ENCODE data around the gene DMKN. TPM values are rescaled to one million over a fixed set of nuclear protein-coding genes. Genes with fewer than 3 reads are reported as not detected.
A peak's percentile ranks its signal among the peaks of the same experiment; 100 is the strongest.

DMKN gene
- total and polyA plus RNA-seq, 2 of the 8 experiments (the other 6 are each of a cell fraction or from before 2014, with no cell fraction given), result 290 to 330 TPM

DNA sequence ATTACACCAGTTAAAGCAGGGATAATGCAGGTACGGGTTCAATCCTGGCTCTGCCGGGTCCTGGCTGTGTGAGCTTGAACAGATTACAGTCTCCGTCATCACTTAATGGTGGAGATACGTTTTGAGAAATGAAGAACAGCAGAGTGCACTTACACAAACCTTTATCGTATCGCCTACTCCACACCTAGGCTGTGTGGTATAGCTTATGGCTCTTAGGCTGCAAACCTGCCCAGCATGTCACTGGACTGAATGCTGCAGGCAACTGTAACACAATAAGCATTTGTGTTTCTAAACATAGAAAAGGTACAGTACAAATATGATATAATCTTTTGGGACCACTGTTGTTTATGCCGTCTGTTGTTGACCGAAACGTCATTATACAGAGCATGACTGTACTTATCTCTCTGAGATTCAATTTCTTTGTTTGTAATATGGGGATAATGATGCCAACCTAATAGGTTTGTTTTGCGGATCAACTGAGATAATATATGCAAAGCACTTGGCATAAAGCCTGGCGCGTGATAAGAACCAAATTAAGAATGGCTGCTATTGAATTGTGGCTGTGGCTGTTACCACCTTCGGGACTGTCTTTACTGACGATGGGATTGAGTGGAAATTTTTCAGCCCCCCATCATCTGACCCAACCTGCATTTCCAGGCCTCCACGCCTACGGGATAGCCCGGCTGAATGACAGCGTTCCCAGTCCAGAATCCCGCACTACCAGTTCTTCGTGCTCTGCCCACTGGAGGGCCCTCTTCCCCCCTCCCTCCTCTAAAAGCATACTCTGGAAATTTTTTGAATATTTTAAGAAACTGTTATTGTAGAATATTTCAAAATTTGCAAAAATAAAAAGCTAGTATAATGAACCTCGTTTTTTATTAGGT, 34.4 kb downstream of the DMKN start:
- no peak overlapping the region for H2BK15ac ChIP-seq (ENCODE audit: low read length)
- WGBS, 2 experiments (ENCODE audit: extremely low coverage in 1 of 2, insufficient coverage in 1 of 2, insufficient read length in 1 of 2, insufficient replicate concordance in 2 of 2, low coverage in 1 of 2, low lambda C conversion rate in 2 of 2, missing lambda C conversion rate in 1 of 2), result 90% methylated on average over 21 of the region's 21 CpGs; no CpG with 5 or more reads in 1 of the 2 experiments
- no peak overlapping the region for H2BK5ac ChIP-seq (ENCODE audit: low read depth, low read length)
- no peak for FAIRE-seq
- no peak overlapping the region for H2AFZ ChIP-seq (ENCODE audit: low read length)
- H3K9me3 ChIP-seq (ENCODE audit: insufficient read depth in 2 of 2, low read depth in 1 of 2, low read length in 1 of 2), result no peaks in the 10 kb centered on the region
- no peak overlapping the region for H3K27ac ChIP-seq (ENCODE audit: low read depth, low read length)
- no peak overlapping the region for H4K91ac ChIP-seq (replicated peaks; ENCODE audit: insufficient read length, low read length)
- H3K27me3 ChIP-seq (replicated peaks in 1 of 4; ENCODE audit: control insufficient read depth in 3 of 4, extremely low read depth in 1 of 4, insufficient read depth in 3 of 4, low read length in 3 of 4), result no peaks in the 10 kb centered on the region
- no peaks in the 10 kb centered on the region for H3K79me2 ChIP-seq (ENCODE audit: control insufficient read depth in 1 of 2, insufficient read depth in 2 of 2, low read length in 2 of 2)
- H3K4me3 ChIP-seq (ENCODE audit: extremely low read depth in 1 of 4, insufficient read depth in 2 of 4, low read depth in 3 of 4, low read length in 4 of 4), result no peak overlapping the region
- no peak overlapping the region for H3K56ac ChIP-seq (replicated peaks; ENCODE audit: insufficient read length, low read depth, low read length)
- no peak overlapping the region for H2AK5ac ChIP-seq (ENCODE audit: low read depth, low read length)
- H3K4ac ChIP-seq (replicated peaks; ENCODE audit: insufficient read length, low read depth, low read length), result no peak overlapping the region
- H3K9ac ChIP-seq (replicated peaks in 1 of 4; ENCODE audit: extremely low read depth in 1 of 4, low read depth in 3 of 4, low read length in 3 of 4), result no peak overlapping the region
- no peak overlapping the region for H4K5ac ChIP-seq (ENCODE audit: insufficient read length, low read depth, low read length)
- no peak overlapping the region for H3K18ac ChIP-seq (ENCODE audit: extremely low read depth, low read length)
- H3K23ac ChIP-seq (ENCODE audit: insufficient read length), result no peak overlapping the region
- H3K79me1 ChIP-seq (ENCODE audit: low read depth, low read length), result no peaks in the 10 kb centered on the region
- no peak overlapping the region for H2BK12ac ChIP-seq (ENCODE audit: low read depth, low read length)
- H3K23me2 ChIP-seq (ENCODE audit: low read depth, low read length), result no peaks in the 10 kb centered on the region
- H2BK20ac ChIP-seq (ENCODE audit: low read length), result no peak overlapping the region
- TF ChIP-seq SP1 (IDR thresholded peaks at IDR 0.05; ENCODE audit: low read depth, low read length), result no peak
- TF ChIP-seq, protein P1, sequence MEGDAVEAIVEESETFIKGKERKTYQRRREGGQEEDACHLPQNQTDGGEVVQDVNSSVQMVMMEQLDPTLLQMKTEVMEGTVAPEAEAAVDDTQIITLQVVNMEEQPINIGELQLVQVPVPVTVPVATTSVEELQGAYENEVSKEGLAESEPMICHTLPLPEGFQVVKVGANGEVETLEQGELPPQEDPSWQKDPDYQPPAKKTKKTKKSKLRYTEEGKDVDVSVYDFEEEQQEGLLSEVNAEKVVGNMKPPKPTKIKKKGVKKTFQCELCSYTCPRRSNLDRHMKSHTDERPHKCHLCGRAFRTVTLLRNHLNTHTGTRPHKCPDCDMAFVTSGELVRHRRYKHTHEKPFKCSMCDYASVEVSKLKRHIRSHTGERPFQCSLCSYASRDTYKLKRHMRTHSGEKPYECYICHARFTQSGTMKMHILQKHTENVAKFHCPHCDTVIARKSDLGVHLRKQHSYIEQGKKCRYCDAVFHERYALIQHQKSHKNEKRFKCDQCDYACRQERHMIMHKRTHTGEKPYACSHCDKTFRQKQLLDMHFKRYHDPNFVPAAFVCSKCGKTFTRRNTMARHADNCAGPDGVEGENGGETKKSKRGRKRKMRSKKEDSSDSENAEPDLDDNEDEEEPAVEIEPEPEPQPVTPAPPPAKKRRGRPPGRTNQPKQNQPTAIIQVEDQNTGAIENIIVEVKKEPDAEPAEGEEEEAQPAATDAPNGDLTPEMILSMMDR (IDR thresholded peaks at IDR 0.05; ENCODE audit: control extremely low read depth in 1 of 3, insufficient read depth in 1 of 3, low read depth in 1 of 3, low read length in 3 of 3), result peak in 1 of 3 experiments; percentile 10; a peak in 1 of 4 replicates
- TF ChIP-seq RNF2 (IDR thresholded peaks at IDR 0.05; ENCODE audit: borderline replicate concordance, low read depth, low read length, missing control alignments, poor library complexity, severe bottlenecking), result no peak
- TF ChIP-seq CBX8 (IDR thresholded peaks at IDR 0.05; ENCODE audit: borderline replicate concordance, low read depth, low read length), result no peak
- no peak for TF ChIP-seq MAFK (IDR thresholded peaks at IDR 0.05; ENCODE audit: low read depth, low read length)
- TF ChIP-seq, protein P2, sequence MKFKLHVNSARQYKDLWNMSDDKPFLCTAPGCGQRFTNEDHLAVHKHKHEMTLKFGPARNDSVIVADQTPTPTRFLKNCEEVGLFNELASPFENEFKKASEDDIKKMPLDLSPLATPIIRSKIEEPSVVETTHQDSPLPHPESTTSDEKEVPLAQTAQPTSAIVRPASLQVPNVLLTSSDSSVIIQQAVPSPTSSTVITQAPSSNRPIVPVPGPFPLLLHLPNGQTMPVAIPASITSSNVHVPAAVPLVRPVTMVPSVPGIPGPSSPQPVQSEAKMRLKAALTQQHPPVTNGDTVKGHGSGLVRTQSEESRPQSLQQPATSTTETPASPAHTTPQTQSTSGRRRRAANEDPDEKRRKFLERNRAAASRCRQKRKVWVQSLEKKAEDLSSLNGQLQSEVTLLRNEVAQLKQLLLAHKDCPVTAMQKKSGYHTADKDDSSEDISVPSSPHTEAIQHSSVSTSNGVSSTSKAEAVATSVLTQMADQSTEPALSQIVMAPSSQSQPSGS (IDR thresholded peaks at IDR 0.05; ENCODE audit: low read length), result no peak
- TF ChIP-seq GTF2F1 (IDR thresholded peaks at IDR 0.05; ENCODE audit: borderline replicate concordance, low read depth, low read length), result no peak
- H3K4me1 ChIP-seq (replicated peaks in 1 of 4; ENCODE audit: control insufficient read depth in 3 of 4, insufficient read depth in 4 of 4, low read length in 3 of 4), result no peaks in the 10 kb centered on the region
- ChIA-PET POLR2A (ENCODE audit: partially characterized antibody) (no interaction called here), CTCF (ENCODE audit: partially characterized antibody) (interaction anchor here (0.7 to 3.1 kb wide), 9 partner anchors 9 to 193 kb away, joined by 3 to 19 read pairs (median 4); no protein-coding TSS in a partner anchor)
- no peaks in the 10 kb centered on the region for H3K36me3 ChIP-seq (ENCODE audit: control insufficient read depth in 2 of 4, insufficient read depth in 4 of 4, low read length in 3 of 4)
- no peak for DNase-seq (ENCODE audit: low read depth in 1 of 2, low spot score in 2 of 2)
- H3K4me2 ChIP-seq (ENCODE audit: insufficient read depth in 1 of 2, low read depth in 2 of 2, low read length in 2 of 2), result no peak overlapping the region
- H4K8ac ChIP-seq (ENCODE audit: extremely low read depth, insufficient read depth, low read length), result peak overlapping the region; percentile 20; the same call in 1 of the 2 replicates
- no peak overlapping the region for H2BK120ac ChIP-seq (replicated peaks; ENCODE audit: low read depth, low read length)
- no peaks in the 10 kb centered on the region for H4K20me1 ChIP-seq (replicated peaks in 1 of 2; ENCODE audit: control insufficient read depth in 1 of 2, insufficient read depth in 2 of 2, low read length in 2 of 2)
- no peak overlapping the region for H3K14ac ChIP-seq (ENCODE audit: insufficient read length)

Measured in H1 (cell line).